Mononuclear cell (primary cell): ENCODE measurements around the gene SYT1. TPM values are rescaled to one million over a fixed set of nuclear protein-coding genes. Genes with fewer than 3 reads are reported as not detected.
"Not testable (repeated sequence)": the region's sequence is repeated elsewhere in the genome, so short reads cannot be mapped to it uniquely, and the experiment has no call there.

ENCODE experiments used
- H3K27me3 ChIP-seq: 2 replicates; pipeline ENCODE4 v1.6.0; 2011; ENCODE audit warnings: low read length, control low read depth; ENCODE audit not compliant: insufficient read depth
- H3K4me1 ChIP-seq: 2 replicates; pipeline ENCODE4 v1.5.1; 2011; ENCODE audit warnings: mild to moderate bottlenecking, low read length, control low read depth; ENCODE audit not compliant: insufficient read depth
- H3K4me3 ChIP-seq: 2 replicates; pipeline ENCODE4 v1.5.1; 2011; ENCODE audit warnings: mild to moderate bottlenecking, low read length, moderate library complexity
- H3K9me3 ChIP-seq: 2 replicates; pipeline ENCODE4 v1.5.1; 2011; ENCODE audit warnings: low read depth, mild to moderate bottlenecking, control low read depth, low read length
- total RNA-seq: library from RNA; depleted of rRNA; stranded (reverse); fragments of >200 nt; gene quantifications from one replicate; pipeline ENCODE4 v1.2.3, GENCODE V29; 2012

SYT1 gene
- total RNA-seq, result 2.5 TPM

- Histone ChIP-seq H3K4me3 (no peak within 1 kb of the TSS), H3K9me3 (no peaks in the 10 kb centered on the region), H3K4me1 (no peaks in the 10 kb centered on the region), H3K27me3 (peaks cover 15% of the 10 kb centered on the region)
These were observed at the start of gene SYT1 for GRCh38 chr12:78864403-78864869. Gene SYT1 (plus strand): TSS chr12:78864774.

GRCh38 chr12:78818487-78818886, 46.1 kb upstream of the SYT1 start:
- H3K27me3 ChIP-seq, result no peaks in the 10 kb centered on the region
- no peaks in the 10 kb centered on the region for H3K4me1 ChIP-seq
- no peaks in the 10 kb centered on the region for H3K9me3 ChIP-seq
- H3K4me3 ChIP-seq, result no peak overlapping the region

GRCh38 chr12:78820946-78821345, 43.6 kb upstream of the SYT1 start:
- Histone ChIP-seq H3K9me3 (no peaks in the 10 kb centered on the region), H3K27me3 (no peaks in the 10 kb centered on the region), H3K4me3 (no peak overlapping the region), H3K4me1 (no peaks in the 10 kb centered on the region)

- Histone ChIP-seq H3K4me1 (no peaks in the 10 kb centered on the region), H3K27me3 (no peaks in the 10 kb centered on the region), H3K4me3 (no peak overlapping the region), H3K9me3 (no peaks in the 10 kb centered on the region)
These were observed 39.7 kb upstream of the SYT1 start for GRCh38 chr12:78824918-78825317.

- Histone ChIP-seq H3K9me3 (no peaks in the 10 kb centered on the region), H3K4me3 (no peak overlapping the region), H3K4me1 (no peaks in the 10 kb centered on the region), H3K27me3 (no peaks in the 10 kb centered on the region)
These were observed 34.9 kb upstream of the SYT1 start for GRCh38 chr12:78829690-78830089.

- H3K9me3 ChIP-seq, result no peaks in the 10 kb centered on the region
- H3K4me1 ChIP-seq, result no peaks in the 10 kb centered on the region
- H3K27me3 ChIP-seq, result no peaks in the 10 kb centered on the region
- H3K4me3 ChIP-seq, result no peak overlapping the region
These were observed 29.1 kb upstream of the SYT1 start for GRCh38 chr12:78835493-78835892.

GRCh38 chr12:78840518-78841019, 24.0 kb upstream of the SYT1 start:
- H3K4me3 ChIP-seq, H3K9me3 ChIP-seq, H3K27me3 ChIP-seq, H3K4me1 ChIP-seq: not testable (repeated sequence)

GRCh38 chr12:78853231-78853630, 11.3 kb upstream of the SYT1 start:
- no peak overlapping the region for H3K4me3 ChIP-seq
- no peaks in the 10 kb centered on the region for H3K27me3 ChIP-seq
- peaks cover 8% of the 10 kb centered on the region for H3K9me3 ChIP-seq
- no peaks in the 10 kb centered on the region for H3K4me1 ChIP-seq

- Histone ChIP-seq H3K9me3 (no peaks in the 10 kb centered on the region), H3K4me1 (no peaks in the 10 kb centered on the region), H3K4me3 (no peak overlapping the region), H3K27me3 (peaks cover 15% of the 10 kb centered on the region)
These were observed 832 bp upstream of the SYT1 start for GRCh38 chr12:78863482-78864402.

GRCh38 chr12:78864870-78865463, 393 bp downstream of the SYT1 start:
- Histone ChIP-seq H3K9me3 (no peaks in the 10 kb centered on the region), H3K27me3 (peaks cover 15% of the 10 kb centered on the region), H3K4me1 (no peaks in the 10 kb centered on the region), H3K4me3 (no peak overlapping the region)

- Histone ChIP-seq H3K4me3 (no peak overlapping the region), H3K27me3 (peaks cover 15% of the 10 kb centered on the region), H3K9me3 (no peaks in the 10 kb centered on the region), H3K4me1 (no peaks in the 10 kb centered on the region)
These were observed 942 bp downstream of the SYT1 start for GRCh38 chr12:78865516-78865915.

- no peaks in the 10 kb centered on the region for H3K4me1 ChIP-seq
- H3K9me3 ChIP-seq, result no peaks in the 10 kb centered on the region
- H3K27me3 ChIP-seq, result peaks cover 15% of the 10 kb centered on the region
- H3K4me3 ChIP-seq, result no peak overlapping the region
These were observed 1.9 kb downstream of the SYT1 start for GRCh38 chr12:78866518-78866917.

GRCh38 chr12:78870539-78870938, 6.0 kb downstream of the SYT1 start:
- no peaks in the 10 kb centered on the region for H3K4me1 ChIP-seq
- no peaks in the 10 kb centered on the region for H3K27me3 ChIP-seq
- H3K9me3 ChIP-seq, result no peaks in the 10 kb centered on the region
- no peak overlapping the region for H3K4me3 ChIP-seq

GRCh38 chr12:78871566-78871965, 7.0 kb downstream of the SYT1 start:
- H3K4me3 ChIP-seq, result no peak overlapping the region
- no peaks in the 10 kb centered on the region for H3K9me3 ChIP-seq
- no peaks in the 10 kb centered on the region for H3K4me1 ChIP-seq
- no peaks in the 10 kb centered on the region for H3K27me3 ChIP-seq

GRCh38 chr12:78878459-78878858, 13.9 kb downstream of the SYT1 start:
- Histone ChIP-seq H3K27me3 (no peaks in the 10 kb centered on the region), H3K4me3 (no peak overlapping the region), H3K9me3 (no peaks in the 10 kb centered on the region), H3K4me1 (no peaks in the 10 kb centered on the region)
